ENCODE results near the gene APRT. TPM values are rescaled to one million over a fixed set of nuclear protein-coding genes. Genes with fewer than 3 reads are reported as not detected.

Gene APRT
- total and polyA plus RNA-seq, 9 of the 15 experiments (the other 6 are each of a cell fraction or from before 2014, with no cell fraction given) = 41.7 to 409 (median 146) TPM

DNA sequence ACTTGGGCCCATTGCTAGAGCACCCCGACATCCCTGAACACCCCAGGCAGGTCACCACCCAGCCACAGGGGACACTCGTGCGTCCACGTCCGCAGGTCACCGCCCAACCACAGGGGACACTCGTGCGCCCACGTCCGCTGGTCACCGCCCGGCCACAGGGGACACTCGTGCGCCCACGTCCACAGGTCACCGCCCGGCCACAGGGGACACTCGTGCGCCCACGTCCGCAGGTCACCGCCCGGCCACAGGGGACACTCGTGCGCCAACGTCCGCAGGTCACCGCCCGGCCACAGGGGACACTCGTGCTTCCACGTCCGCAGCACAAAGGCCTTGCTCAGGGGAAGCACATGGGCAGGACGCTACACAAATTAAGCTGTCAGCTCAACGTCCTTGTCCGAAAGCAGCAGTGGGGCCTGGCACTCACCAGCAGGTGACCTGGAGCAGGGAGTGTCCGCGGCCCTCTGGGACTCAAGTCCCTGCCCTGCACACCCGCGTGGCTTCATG lies 27.4 kb upstream of the APRT start (continued):
- TF ChIP-seq, protein P1, sequence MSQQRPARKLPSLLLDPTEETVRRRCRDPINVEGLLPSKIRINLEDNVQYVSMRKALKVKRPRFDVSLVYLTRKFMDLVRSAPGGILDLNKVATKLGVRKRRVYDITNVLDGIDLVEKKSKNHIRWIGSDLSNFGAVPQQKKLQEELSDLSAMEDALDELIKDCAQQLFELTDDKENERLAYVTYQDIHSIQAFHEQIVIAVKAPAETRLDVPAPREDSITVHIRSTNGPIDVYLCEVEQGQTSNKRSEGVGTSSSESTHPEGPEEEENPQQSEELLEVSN (IDR thresholded peaks at IDR 0.05; ENCODE audit: borderline replicate concordance in 1 of 2, extremely low read depth in 1 of 2, insufficient read depth in 1 of 2, insufficient read length in 1 of 2, low read depth in 1 of 2, low read length in 1 of 2, poor library complexity in 1 of 2, severe bottlenecking in 1 of 2) = peak in 1 of 2 experiments; percentile 47
- TF ChIP-seq, protein P2, sequence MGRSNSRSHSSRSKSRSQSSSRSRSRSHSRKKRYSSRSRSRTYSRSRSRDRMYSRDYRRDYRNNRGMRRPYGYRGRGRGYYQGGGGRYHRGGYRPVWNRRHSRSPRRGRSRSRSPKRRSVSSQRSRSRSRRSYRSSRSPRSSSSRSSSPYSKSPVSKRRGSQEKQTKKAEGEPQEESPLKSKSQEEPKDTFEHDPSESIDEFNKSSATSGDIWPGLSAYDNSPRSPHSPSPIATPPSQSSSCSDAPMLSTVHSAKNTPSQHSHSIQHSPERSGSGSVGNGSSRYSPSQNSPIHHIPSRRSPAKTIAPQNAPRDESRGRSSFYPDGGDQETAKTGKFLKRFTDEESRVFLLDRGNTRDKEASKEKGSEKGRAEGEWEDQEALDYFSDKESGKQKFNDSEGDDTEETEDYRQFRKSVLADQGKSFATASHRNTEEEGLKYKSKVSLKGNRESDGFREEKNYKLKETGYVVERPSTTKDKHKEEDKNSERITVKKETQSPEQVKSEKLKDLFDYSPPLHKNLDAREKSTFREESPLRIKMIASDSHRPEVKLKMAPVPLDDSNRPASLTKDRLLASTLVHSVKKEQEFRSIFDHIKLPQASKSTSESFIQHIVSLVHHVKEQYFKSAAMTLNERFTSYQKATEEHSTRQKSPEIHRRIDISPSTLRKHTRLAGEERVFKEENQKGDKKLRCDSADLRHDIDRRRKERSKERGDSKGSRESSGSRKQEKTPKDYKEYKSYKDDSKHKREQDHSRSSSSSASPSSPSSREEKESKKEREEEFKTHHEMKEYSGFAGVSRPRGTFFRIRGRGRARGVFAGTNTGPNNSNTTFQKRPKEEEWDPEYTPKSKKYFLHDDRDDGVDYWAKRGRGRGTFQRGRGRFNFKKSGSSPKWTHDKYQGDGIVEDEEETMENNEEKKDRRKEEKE (IDR thresholded peaks at IDR 0.05; ENCODE audit: borderline replicate concordance in 1 of 2, control insufficient read depth in 1 of 2, low read depth in 2 of 2, low read length in 1 of 2) = peak in 1 of 2 experiments; percentile 83; a peak in 1 of 4 replicates
- TF ChIP-seq ZFX (CRISPR knock-in tag; IDR thresholded peaks at IDR 0.05) (peak; percentile 42), RBFOX2 (IDR thresholded peaks at IDR 0.05; ENCODE audit: low read depth, low read length) (0 out of 2 replicates have a peak, but pooled peaks have one; percentile 28), HLTF (IDR thresholded peaks at IDR 0.05) (no peak), RAD51 (IDR thresholded peaks at IDR 0.05; ENCODE audit: borderline replicate concordance, low read depth) (no peak), PRPF4 (IDR thresholded peaks at IDR 0.05; ENCODE audit: insufficient read depth, low read depth, low read length, poor library complexity, severe bottlenecking) (peak; percentile 95), HMG20A (CRISPR knock-in tag; conservative IDR thresholded peaks at IDR 0.05) (no peak), MYC (IDR thresholded peaks at IDR 0.05; ENCODE audit: low read depth, low read length) (peak; percentile 71; the same call in 1 of the 2 replicates), MYC (CRISPR knock-in tag; IDR thresholded peaks at IDR 0.05; ENCODE audit: borderline replicate concordance, low read depth) (no peak), ZNF143 (CRISPR knock-in tag; IDR thresholded peaks at IDR 0.05) (0 out of 2 replicates have a peak, but pooled peaks have one; percentile 44)
- TF ChIP-seq, protein P3, sequence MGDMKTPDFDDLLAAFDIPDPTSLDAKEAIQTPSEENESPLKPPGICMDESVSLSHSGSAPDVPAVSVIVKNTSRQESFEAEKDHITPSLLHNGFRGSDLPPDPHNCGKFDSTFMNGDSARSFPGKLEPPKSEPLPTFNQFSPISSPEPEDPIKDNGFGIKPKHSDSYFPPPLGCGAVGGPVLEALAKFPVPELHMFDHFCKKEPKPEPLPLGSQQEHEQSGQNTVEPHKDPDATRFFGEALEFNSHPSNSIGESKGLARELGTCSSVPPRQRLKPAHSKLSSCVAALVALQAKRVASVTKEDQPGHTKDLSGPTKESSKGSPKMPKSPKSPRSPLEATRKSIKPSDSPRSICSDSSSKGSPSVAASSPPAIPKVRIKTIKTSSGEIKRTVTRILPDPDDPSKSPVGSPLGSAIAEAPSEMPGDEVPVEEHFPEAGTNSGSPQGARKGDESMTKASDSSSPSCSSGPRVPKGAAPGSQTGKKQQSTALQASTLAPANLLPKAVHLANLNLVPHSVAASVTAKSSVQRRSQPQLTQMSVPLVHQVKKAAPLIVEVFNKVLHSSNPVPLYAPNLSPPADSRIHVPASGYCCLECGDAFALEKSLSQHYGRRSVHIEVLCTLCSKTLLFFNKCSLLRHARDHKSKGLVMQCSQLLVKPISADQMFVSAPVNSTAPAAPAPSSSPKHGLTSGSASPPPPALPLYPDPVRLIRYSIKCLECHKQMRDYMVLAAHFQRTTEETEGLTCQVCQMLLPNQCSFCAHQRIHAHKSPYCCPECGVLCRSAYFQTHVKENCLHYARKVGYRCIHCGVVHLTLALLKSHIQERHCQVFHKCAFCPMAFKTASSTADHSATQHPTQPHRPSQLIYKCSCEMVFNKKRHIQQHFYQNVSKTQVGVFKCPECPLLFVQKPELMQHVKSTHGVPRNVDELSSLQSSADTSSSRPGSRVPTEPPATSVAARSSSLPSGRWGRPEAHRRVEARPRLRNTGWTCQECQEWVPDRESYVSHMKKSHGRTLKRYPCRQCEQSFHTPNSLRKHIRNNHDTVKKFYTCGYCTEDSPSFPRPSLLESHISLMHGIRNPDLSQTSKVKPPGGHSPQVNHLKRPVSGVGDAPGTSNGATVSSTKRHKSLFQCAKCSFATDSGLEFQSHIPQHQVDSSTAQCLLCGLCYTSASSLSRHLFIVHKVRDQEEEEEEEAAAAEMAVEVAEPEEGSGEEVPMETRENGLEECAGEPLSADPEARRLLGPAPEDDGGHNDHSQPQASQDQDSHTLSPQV (IDR thresholded peaks at IDR 0.05) = peak; percentile 58; the same call in 1 of the 2 replicates
- TF ChIP-seq, protein P4, sequence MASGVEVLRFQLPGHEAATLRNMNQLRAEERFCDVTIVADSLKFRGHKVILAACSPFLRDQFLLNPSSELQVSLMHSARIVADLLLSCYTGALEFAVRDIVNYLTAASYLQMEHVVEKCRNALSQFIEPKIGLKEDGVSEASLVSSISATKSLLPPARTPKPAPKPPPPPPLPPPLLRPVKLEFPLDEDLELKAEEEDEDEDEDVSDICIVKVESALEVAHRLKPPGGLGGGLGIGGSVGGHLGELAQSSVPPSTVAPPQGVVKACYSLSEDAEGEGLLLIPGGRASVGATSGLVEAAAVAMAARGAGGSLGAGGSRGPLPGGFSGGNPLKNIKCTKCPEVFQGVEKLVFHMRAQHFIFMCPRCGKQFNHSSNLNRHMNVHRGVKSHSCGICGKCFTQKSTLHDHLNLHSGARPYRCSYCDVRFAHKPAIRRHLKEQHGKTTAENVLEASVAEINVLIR (CRISPR knock-in tag; IDR thresholded peaks at IDR 0.05) = no peak
- TF ChIP-seq, protein P5, sequence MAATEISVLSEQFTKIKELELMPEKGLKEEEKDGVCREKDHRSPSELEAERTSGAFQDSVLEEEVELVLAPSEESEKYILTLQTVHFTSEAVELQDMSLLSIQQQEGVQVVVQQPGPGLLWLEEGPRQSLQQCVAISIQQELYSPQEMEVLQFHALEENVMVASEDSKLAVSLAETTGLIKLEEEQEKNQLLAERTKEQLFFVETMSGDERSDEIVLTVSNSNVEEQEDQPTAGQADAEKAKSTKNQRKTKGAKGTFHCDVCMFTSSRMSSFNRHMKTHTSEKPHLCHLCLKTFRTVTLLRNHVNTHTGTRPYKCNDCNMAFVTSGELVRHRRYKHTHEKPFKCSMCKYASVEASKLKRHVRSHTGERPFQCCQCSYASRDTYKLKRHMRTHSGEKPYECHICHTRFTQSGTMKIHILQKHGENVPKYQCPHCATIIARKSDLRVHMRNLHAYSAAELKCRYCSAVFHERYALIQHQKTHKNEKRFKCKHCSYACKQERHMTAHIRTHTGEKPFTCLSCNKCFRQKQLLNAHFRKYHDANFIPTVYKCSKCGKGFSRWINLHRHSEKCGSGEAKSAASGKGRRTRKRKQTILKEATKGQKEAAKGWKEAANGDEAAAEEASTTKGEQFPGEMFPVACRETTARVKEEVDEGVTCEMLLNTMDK (IDR thresholded peaks at IDR 0.05; ENCODE audit: borderline replicate concordance, insufficient read depth, low read depth, low read length, poor library complexity, severe bottlenecking) = peak; percentile 48
